Measurements from ENCODE around the gene MTHFD2.

- TF ChIP-seq EZH2 (IDR thresholded peaks at IDR 0.05; ENCODE audit: low read depth, low read length, severe bottlenecking) (no peak), JUN (IDR thresholded peaks at IDR 0.05; ENCODE audit: low read depth, low read length) (no peak)
- TF ChIP-seq, protein P1, sequence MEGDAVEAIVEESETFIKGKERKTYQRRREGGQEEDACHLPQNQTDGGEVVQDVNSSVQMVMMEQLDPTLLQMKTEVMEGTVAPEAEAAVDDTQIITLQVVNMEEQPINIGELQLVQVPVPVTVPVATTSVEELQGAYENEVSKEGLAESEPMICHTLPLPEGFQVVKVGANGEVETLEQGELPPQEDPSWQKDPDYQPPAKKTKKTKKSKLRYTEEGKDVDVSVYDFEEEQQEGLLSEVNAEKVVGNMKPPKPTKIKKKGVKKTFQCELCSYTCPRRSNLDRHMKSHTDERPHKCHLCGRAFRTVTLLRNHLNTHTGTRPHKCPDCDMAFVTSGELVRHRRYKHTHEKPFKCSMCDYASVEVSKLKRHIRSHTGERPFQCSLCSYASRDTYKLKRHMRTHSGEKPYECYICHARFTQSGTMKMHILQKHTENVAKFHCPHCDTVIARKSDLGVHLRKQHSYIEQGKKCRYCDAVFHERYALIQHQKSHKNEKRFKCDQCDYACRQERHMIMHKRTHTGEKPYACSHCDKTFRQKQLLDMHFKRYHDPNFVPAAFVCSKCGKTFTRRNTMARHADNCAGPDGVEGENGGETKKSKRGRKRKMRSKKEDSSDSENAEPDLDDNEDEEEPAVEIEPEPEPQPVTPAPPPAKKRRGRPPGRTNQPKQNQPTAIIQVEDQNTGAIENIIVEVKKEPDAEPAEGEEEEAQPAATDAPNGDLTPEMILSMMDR (IDR thresholded peaks at IDR 0.05; ENCODE audit: control extremely low read depth in 1 of 3, insufficient read depth in 1 of 3, low read depth in 1 of 3, low read length in 3 of 3): no peak
Measured at GRCh38 chr2:74197049-74197448, 1.4 kb upstream of the MTHFD2 start.
